ENCODE data around the gene WWOX.

GRCh38 chr16:78605548-78606101 lies 506.2 kb downstream of the WWOX start:
- no peak for TF ChIP-seq POLR2AphosphoS5 (IDR thresholded peaks at IDR 0.05)
- no peak for TF ChIP-seq POLR2A (IDR thresholded peaks at IDR 0.05)
- no peak for TF ChIP-seq CTCF (IDR thresholded peaks at IDR 0.05)
- no peak for TF ChIP-seq EP300 (IDR thresholded peaks at IDR 0.05)
